ENCODE data around the gene ZNF662. TPM values are rescaled to one million over a fixed set of nuclear protein-coding genes. Genes with fewer than 3 reads are reported as not detected.

ZNF662 gene
- total and polyA plus RNA-seq, 2 of the 13 experiments (the other 11 are each of a cell fraction or from before 2014, with no cell fraction given): not detected

GRCh38 chr3:42880601-42881451 lies 25.1 kb upstream of the ZNF662 start (continued):
- TF ChIP-seq KDM2A (CRISPR knock-in tag; IDR thresholded peaks at IDR 0.05; ENCODE audit: borderline replicate concordance, low read depth): peak; percentile 90
- no peak for TF ChIP-seq DR1 (CRISPR knock-in tag; IDR thresholded peaks at IDR 0.05)
- peak; percentile 78; the same call in 1 of the 2 replicates for TF ChIP-seq ZFP82 (CRISPR knock-in tag; IDR thresholded peaks at IDR 0.05; ENCODE audit: borderline replicate concordance)
- no peak for TF ChIP-seq NR0B2 (CRISPR knock-in tag; IDR thresholded peaks at IDR 0.05)
- peak; percentile 59; the same call in 1 of the 2 replicates for TF ChIP-seq SP4 (CRISPR knock-in tag; IDR thresholded peaks at IDR 0.05)
- 0 out of 2 replicates have a peak, but pooled peaks have one; percentile 1 for TF ChIP-seq MIER3 (CRISPR knock-in tag; IDR thresholded peaks at IDR 0.05; ENCODE audit: borderline replicate concordance)
- TF ChIP-seq ZNF652 (CRISPR knock-in tag; IDR thresholded peaks at IDR 0.05; ENCODE audit: borderline replicate concordance, low read depth): no peak
- no peak for TF ChIP-seq ATM (IDR thresholded peaks at IDR 0.05; ENCODE audit: borderline replicate concordance)
- TF ChIP-seq PBX2 (CRISPR knock-in tag; IDR thresholded peaks at IDR 0.05): no peak
- no peak for TF ChIP-seq MBNL3 (CRISPR knock-in tag; conservative IDR thresholded peaks at IDR 0.05)
- TF ChIP-seq CTCF (CRISPR knock-in tag; IDR thresholded peaks at IDR 0.05): peak; percentile 99
- no peak for TF ChIP-seq ZNF792 (CRISPR knock-in tag; IDR thresholded peaks at IDR 0.05)
- TF ChIP-seq SRSF1 (optimal IDR thresholded peaks at IDR 0.05; ENCODE audit: low read depth, low read length): peak; percentile 78
- no peak; the same call in 1 of the 2 replicates for TF ChIP-seq TFDP1 (CRISPR knock-in tag; IDR thresholded peaks at IDR 0.05; ENCODE audit: borderline replicate concordance)
- TF ChIP-seq ZNF83 (CRISPR knock-in tag; IDR thresholded peaks at IDR 0.05; ENCODE audit: borderline replicate concordance): no peak
- no peak for TF ChIP-seq ZKSCAN8 (CRISPR knock-in tag; IDR thresholded peaks at IDR 0.05; ENCODE audit: borderline replicate concordance)
- no peak for TF ChIP-seq ZNF281 (CRISPR knock-in tag; IDR thresholded peaks at IDR 0.05; ENCODE audit: borderline replicate concordance)
- TF ChIP-seq STAT5B (CRISPR knock-in tag; IDR thresholded peaks at IDR 0.05): no peak
- no peak for TF ChIP-seq CREM (IDR thresholded peaks at IDR 0.05)
- TF ChIP-seq CREM (CRISPR knock-in tag; IDR thresholded peaks at IDR 0.05): no peak
- TF ChIP-seq ZBTB7B (CRISPR knock-in tag; IDR thresholded peaks at IDR 0.05): peak; percentile 50; the same call in 1 of the 2 replicates
